ENCODE results near the gene HPD.
"Not testable (repeated sequence)": the region's sequence is repeated elsewhere in the genome, so short reads cannot be mapped to it uniquely, and the experiment has no call there.

HPD gene

GRCh38 chr12:121889274-121889624 lies 30.6 kb upstream of the HPD start:
- Histone ChIP-seq H3K9ac (ENCODE audit: insufficient read length) (peak overlapping the region; percentile 92), H3K27ac (peak overlapping the region; percentile 84; the same call in 1 of the 2 replicates), H3K36me3 (ENCODE audit: insufficient read depth, low read length) (peaks cover 6% of the 10 kb centered on the region), H3K9me3 (ENCODE audit: low read depth, low read length) (no peaks in the 10 kb centered on the region), H3K4me3 (peak overlapping the region; percentile 95)
- DNase-seq (ENCODE audit: low read depth, low spot score) = no peak
- TF ChIP-seq FOXP2 (optimal IDR thresholded peaks at IDR 0.05; ENCODE audit: control extremely low read depth, extremely low read length, insufficient read depth) (no peak), POLR2AphosphoS5 (IDR thresholded peaks at IDR 0.05; ENCODE audit: borderline replicate concordance, low read depth, low read length) (no peak), EZH2 (IDR thresholded peaks at IDR 0.05) (no peak)

GRCh38 chr12:121888478-121889273 lies 30.0 kb upstream of the HPD start, which contains the start of gene PSMD9:
Gene PSMD9, plus strand, starts transcription at chr12:121888790. Its CDS starts 67 bp downstream, at chr12:121888857.
- Histone ChIP-seq H3K27ac (peak within 1 kb of the TSS; percentile 84), H3K36me3 (ENCODE audit: insufficient read depth, low read length) (peaks cover 6% of the 10 kb centered on the region), H3K4me3 (peak within 1 kb of the TSS; percentile 95), H3K9me3 (ENCODE audit: low read depth, low read length) (no peaks in the 10 kb centered on the region), H3K9ac (ENCODE audit: insufficient read length) (peak within 1 kb of the TSS; percentile 92)
- TF ChIP-seq FOXP2 (optimal IDR thresholded peaks at IDR 0.05; ENCODE audit: control extremely low read depth, extremely low read length, insufficient read depth) = peak; percentile 72
- TF ChIP-seq POLR2AphosphoS5 (IDR thresholded peaks at IDR 0.05; ENCODE audit: borderline replicate concordance, low read depth, low read length) = peak; percentile 92
- TF ChIP-seq EZH2 (IDR thresholded peaks at IDR 0.05) = no peak
- peak; percentile 87 for DNase-seq (ENCODE audit: low read depth, low spot score)

- H3K9me3 ChIP-seq (ENCODE audit: low read depth, low read length) = no peaks in the 10 kb centered on the region
- H3K9ac ChIP-seq (ENCODE audit: insufficient read length) = peak overlapping the region; percentile 76
- peaks cover 6% of the 10 kb centered on the region for H3K36me3 ChIP-seq (ENCODE audit: insufficient read depth, low read length)
- peak overlapping the region; percentile 71 for H3K27ac ChIP-seq
- no peak for DNase-seq (ENCODE audit: low read depth, low spot score)
- TF ChIP-seq POLR2AphosphoS5 (IDR thresholded peaks at IDR 0.05; ENCODE audit: borderline replicate concordance, low read depth, low read length) (no peak), EZH2 (IDR thresholded peaks at IDR 0.05) (no peak), FOXP2 (optimal IDR thresholded peaks at IDR 0.05; ENCODE audit: control extremely low read depth, extremely low read length, insufficient read depth) (no peak)
- H3K4me3 ChIP-seq = peak overlapping the region; percentile 95
Measured at GRCh38 chr12:121888083-121888477, 29.4 kb upstream of the HPD start.

DNA sequence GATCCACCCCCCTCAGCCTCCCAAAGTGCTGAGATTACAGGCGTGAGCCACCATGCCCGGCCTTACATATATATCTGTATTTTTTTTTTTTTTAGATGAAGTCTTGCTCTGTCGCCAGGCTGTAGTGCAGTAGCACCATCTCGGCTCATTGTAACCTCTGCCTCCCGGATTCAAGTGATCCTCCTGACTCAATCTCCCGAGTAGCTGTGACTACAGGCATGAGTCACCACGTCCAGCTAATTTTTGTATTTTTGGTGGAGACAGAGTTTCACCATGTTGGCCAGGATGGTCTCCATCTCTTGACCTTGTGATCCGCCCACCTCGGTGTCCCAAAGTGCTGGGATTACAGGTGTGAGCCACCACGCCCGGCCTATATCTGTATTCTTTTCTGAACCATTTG lies 26.5 kb upstream of the HPD start:
- H3K36me3 ChIP-seq (ENCODE audit: insufficient read depth, low read length); DNase-seq (ENCODE audit: low read depth, low spot score); H3K4me3 ChIP-seq; H3K9me3 ChIP-seq (ENCODE audit: low read depth, low read length); H3K27ac ChIP-seq; H3K9ac ChIP-seq (ENCODE audit: insufficient read length): not testable (repeated sequence)

- Histone ChIP-seq H3K9me3 (ENCODE audit: low read depth, low read length) (no peaks in the 10 kb centered on the region), H3K4me3 (no peak overlapping the region), H3K36me3 (ENCODE audit: insufficient read depth, low read length) (no peaks in the 10 kb centered on the region), H3K9ac (ENCODE audit: insufficient read length) (no peak overlapping the region), H3K27ac (no peak overlapping the region)
- TF ChIP-seq EZH2 (IDR thresholded peaks at IDR 0.05) (no peak), POLR2AphosphoS5 (IDR thresholded peaks at IDR 0.05; ENCODE audit: borderline replicate concordance, low read depth, low read length) (no peak), FOXP2 (optimal IDR thresholded peaks at IDR 0.05; ENCODE audit: control extremely low read depth, extremely low read length, insufficient read depth) (no peak)
- DNase-seq (ENCODE audit: low read depth, low spot score) = no peak
Measured at GRCh38 chr12:121883315-121883660, 24.6 kb upstream of the HPD start.

DNA sequence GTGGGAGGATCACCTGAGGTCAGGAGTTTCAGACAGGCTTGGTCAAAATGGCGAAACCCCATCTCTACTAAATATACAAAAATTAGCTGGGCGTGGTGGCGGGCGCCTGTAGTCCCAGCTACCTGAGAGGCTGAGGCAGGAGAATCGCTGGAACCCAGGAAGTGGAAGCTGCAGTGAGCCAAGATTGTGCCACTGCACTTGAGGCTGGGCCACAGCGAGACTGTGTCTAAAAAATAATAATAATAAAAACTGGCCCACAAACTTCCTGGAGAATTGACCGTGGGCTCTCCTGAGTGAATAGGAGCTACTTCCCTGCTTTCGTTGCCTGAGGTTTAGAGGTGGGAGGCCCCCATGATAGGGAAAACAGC lies 17.4 kb upstream of the HPD start:
- not testable (repeated sequence) for H3K36me3 ChIP-seq (ENCODE audit: insufficient read depth, low read length); H3K9me3 ChIP-seq (ENCODE audit: low read depth, low read length); DNase-seq (ENCODE audit: low read depth, low spot score); H3K9ac ChIP-seq (ENCODE audit: insufficient read length); H3K27ac ChIP-seq; H3K4me3 ChIP-seq

- no peaks in the 10 kb centered on the region for H3K9me3 ChIP-seq (ENCODE audit: low read depth, low read length)
- no peaks in the 10 kb centered on the region for H3K36me3 ChIP-seq (ENCODE audit: insufficient read depth, low read length)
- TF ChIP-seq POLR2AphosphoS5 (IDR thresholded peaks at IDR 0.05; ENCODE audit: borderline replicate concordance, low read depth, low read length) (no peak), EZH2 (IDR thresholded peaks at IDR 0.05) (no peak), FOXP2 (optimal IDR thresholded peaks at IDR 0.05; ENCODE audit: control extremely low read depth, extremely low read length, insufficient read depth) (no peak)
- DNase-seq (ENCODE audit: low read depth, low spot score) = no peak
- no peak overlapping the region for H3K4me3 ChIP-seq
- H3K9ac ChIP-seq (ENCODE audit: insufficient read length) = no peak overlapping the region
- H3K27ac ChIP-seq = no peak overlapping the region
Measured at GRCh38 chr12:121875582-121875981, 16.9 kb upstream of the HPD start.

- no peaks in the 10 kb centered on the region for H3K9me3 ChIP-seq (ENCODE audit: low read depth, low read length)
- H3K9ac ChIP-seq (ENCODE audit: insufficient read length) = no peak overlapping the region
- H3K27ac ChIP-seq = no peak overlapping the region
- no peak overlapping the region for H3K4me3 ChIP-seq
- DNase-seq (ENCODE audit: low read depth, low spot score) = no peak
- TF ChIP-seq POLR2AphosphoS5 (IDR thresholded peaks at IDR 0.05; ENCODE audit: borderline replicate concordance, low read depth, low read length) (no peak), EZH2 (IDR thresholded peaks at IDR 0.05) (no peak), FOXP2 (optimal IDR thresholded peaks at IDR 0.05; ENCODE audit: control extremely low read depth, extremely low read length, insufficient read depth) (no peak)
- H3K36me3 ChIP-seq (ENCODE audit: insufficient read depth, low read length) = no peaks in the 10 kb centered on the region
Measured at GRCh38 chr12:121874071-121874470, 15.4 kb upstream of the HPD start.

- Histone ChIP-seq H3K9me3 (ENCODE audit: low read depth, low read length) (no peaks in the 10 kb centered on the region), H3K9ac (ENCODE audit: insufficient read length) (no peak overlapping the region), H3K4me3 (no peak overlapping the region), H3K36me3 (ENCODE audit: insufficient read depth, low read length) (no peaks in the 10 kb centered on the region), H3K27ac (no peak overlapping the region)
- TF ChIP-seq FOXP2 (optimal IDR thresholded peaks at IDR 0.05; ENCODE audit: control extremely low read depth, extremely low read length, insufficient read depth) = no peak
- no peak for TF ChIP-seq EZH2 (IDR thresholded peaks at IDR 0.05)
- TF ChIP-seq POLR2AphosphoS5 (IDR thresholded peaks at IDR 0.05; ENCODE audit: borderline replicate concordance, low read depth, low read length) = no peak
- DNase-seq (ENCODE audit: low read depth, low spot score) = no peak
Measured at GRCh38 chr12:121873216-121873569, 14.5 kb upstream of the HPD start.
